Mucosa of stomach (tissue), 1 donor: ENCODE measurements around the gene GRIP2.
"Not testable (repeated sequence)": the region's sequence is repeated elsewhere in the genome, so short reads cannot be mapped to it uniquely, and the experiment has no call there.

Experiments used
- H3K27me3 ChIP-seq: one replicate; pipeline ENCODE4 v1.7.0; 2013; ENCODE audit warnings: mild to moderate bottlenecking, low read length; ENCODE audit not compliant: control insufficient read depth, insufficient read depth
- H3K36me3 ChIP-seq: one replicate; pipeline ENCODE4 v1.7.0; 2013; ENCODE audit warnings: low read length; ENCODE audit not compliant: control insufficient read depth, insufficient read depth
- H3K4me1 ChIP-seq: one replicate; pipeline ENCODE4 v1.7.0; 2013; ENCODE audit warnings: mild to moderate bottlenecking, low read length; ENCODE audit not compliant: control insufficient read depth, insufficient read depth
- H3K4me3 ChIP-seq: one replicate; pipeline ENCODE4 v1.7.0; 2013; ENCODE audit warnings: low read length
- H3K9ac ChIP-seq: one replicate; pipeline ENCODE4 v1.7.0; 2013; ENCODE audit warnings: mild to moderate bottlenecking, low read length, moderate library complexity
- H3K9me3 ChIP-seq: one replicate; pipeline ENCODE4 v1.7.0; 2013; ENCODE audit warnings: mild to moderate bottlenecking, low read length, moderate library complexity; ENCODE audit not compliant: control insufficient read depth
- donor health status: Pancreatic carcinoma.

Gene GRIP2

DNA sequence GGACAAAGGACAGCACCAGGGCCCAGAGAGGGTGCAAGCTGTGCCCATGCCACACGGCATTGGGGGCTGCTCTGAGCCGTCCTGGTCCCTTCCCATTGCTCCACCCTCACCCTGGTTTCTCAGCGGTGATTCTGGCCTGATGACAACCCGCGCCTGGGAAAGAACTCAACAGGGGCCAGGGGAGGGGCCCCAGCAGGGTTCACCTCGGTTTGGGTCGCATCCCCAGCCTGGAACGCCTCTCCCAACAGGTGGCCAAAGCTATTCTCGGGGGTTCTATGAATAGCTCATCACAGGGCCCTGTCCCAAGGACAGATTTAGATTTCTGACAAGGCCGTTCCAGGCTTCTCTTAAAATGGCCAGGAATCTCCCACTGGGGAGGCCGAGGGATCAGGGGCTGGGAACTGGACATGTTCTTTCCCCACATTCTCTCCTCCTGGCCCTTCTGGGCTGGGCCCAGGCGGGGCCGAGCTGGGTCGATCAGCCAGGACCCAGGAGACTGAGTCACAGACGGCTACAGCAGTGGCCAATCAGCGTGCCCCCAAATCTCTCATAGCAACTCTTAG lies 17.9 kb downstream of the GRIP2 start:
- Histone ChIP-seq H3K4me3 (no peak overlapping the region), H3K9ac (no peak overlapping the region), H3K4me1 (peaks cover 8% of the 10 kb centered on the region), H3K9me3 (no peaks in the 10 kb centered on the region), H3K27me3 (no peaks in the 10 kb centered on the region), H3K36me3 (no peaks in the 10 kb centered on the region)

DNA sequence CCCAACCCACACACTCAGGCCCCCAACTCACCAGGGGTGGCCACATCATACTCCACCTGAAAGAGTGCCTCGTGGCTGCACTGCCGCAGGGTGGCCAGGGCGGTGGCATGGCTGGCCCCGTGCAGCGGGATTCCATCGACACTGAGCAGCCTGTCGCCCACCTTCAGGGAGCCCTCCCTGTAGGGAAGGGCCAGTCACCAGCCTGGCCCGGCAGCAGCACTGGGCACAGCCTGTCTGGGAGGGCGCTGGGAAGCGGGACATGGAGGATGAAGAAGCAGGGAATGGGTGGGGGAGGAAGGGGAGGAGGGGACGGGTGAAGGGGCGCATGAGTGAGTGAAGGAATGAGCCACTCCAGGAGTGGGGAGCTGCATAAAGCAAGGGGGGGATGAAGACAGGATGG lies 18.5 kb downstream of the GRIP2 start:
- Histone ChIP-seq H3K9ac (no peak overlapping the region), H3K27me3 (no peaks in the 10 kb centered on the region), H3K9me3 (no peaks in the 10 kb centered on the region), H3K4me1 (peaks cover 8% of the 10 kb centered on the region), H3K36me3 (no peaks in the 10 kb centered on the region), H3K4me3 (no peak overlapping the region)

DNA sequence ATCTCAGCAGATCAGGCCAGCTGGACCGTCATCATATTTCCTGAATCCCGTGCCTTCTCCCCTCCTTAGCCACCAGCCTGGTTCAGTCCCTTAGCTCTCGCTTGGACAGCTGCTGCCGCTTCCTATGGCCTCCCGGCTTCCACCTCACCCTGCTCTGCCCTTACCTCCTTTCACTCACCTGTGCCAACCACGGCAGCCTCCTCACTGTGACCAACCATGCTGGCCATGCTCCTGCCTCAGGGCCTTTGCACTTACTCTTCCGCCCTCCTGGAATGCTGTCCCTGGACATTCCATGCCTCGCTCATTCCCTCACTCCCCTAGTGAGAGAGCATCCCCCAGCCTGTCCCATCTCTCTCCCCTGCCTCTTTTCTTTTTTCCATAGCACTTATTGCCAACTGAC lies 19.2 kb downstream of the GRIP2 start:
- H3K36me3 ChIP-seq = no peaks in the 10 kb centered on the region

DNA sequence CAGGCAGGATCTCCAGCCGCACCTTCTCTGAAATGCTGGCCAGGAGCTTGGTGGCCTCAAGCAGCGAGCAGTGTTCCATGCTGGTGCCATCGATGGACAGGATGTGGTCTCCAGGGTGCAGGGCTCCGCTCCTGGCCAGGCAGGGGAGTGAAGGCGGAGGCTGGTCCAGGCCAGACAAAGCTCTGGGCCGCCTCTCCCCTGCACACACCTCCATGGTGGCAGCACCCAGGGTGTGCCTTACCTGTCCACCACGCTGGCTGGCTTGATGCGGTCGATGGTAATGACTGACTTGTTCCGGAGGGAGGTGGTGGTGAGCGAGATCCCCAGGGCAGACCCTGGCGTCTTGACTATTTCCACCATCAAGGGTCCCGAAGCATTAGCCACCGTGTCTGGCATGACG lies 20.0 kb downstream of the GRIP2 start:
- Histone ChIP-seq H3K9me3 (no peaks in the 10 kb centered on the region), H3K4me1 (no peaks in the 10 kb centered on the region), H3K27me3 (no peaks in the 10 kb centered on the region), H3K36me3 (no peaks in the 10 kb centered on the region), H3K9ac (no peak overlapping the region), H3K4me3 (no peak overlapping the region)

More for the DNA sequence above, 19.2 kb downstream of the GRIP2 start:
- H3K9me3 ChIP-seq = no peaks in the 10 kb centered on the region
- no peak overlapping the region for H3K9ac ChIP-seq
- H3K4me3 ChIP-seq = no peak overlapping the region
- no peaks in the 10 kb centered on the region for H3K27me3 ChIP-seq
- peaks cover 4% of the 10 kb centered on the region for H3K4me1 ChIP-seq

DNA sequence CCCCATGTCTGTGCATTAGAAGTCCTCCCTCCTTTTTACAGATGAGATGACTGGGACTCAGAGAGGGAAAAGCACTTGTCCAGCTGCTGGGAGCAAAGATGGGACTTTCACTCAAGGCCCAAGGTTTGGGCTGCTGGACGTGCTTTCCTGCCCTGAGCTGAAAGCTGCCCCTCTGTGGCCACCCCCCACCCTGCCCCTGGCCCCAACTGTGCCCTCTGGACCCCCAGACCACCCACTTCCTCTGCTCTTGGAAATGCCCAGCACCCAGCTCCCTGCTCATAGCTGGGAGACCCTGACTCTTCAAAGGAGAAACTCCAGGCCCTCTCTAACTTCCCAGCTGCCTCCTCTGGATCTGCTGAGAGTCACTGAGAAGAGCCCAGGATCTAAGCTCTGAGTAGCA lies 20.7 kb downstream of the GRIP2 start:
- no peak overlapping the region for H3K9ac ChIP-seq

DNA sequence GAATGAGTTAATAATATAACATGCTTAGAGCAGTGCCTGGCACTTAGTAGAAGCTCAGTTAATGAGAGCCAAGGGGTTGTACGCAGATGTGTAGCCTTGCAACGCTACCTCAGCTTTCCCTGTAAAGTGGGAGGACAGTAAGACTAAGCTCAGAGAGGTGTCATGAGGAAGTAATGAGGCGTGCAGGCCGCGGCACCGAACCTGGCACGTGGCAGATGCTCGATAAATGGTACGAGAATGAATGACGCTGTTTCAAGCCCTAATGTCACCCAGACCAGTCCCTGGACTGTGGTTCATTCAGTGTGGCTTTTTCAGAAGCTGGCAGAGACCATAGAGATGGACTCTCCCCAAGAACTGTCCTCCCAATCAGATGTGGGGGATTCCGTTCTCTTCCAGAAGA lies 21.2 kb downstream of the GRIP2 start:
- Histone ChIP-seq H3K9ac (no peak overlapping the region), H3K27me3 (no peaks in the 10 kb centered on the region), H3K4me1 (no peaks in the 10 kb centered on the region), H3K4me3 (no peak overlapping the region), H3K36me3 (peaks cover 3% of the 10 kb centered on the region), H3K9me3 (no peaks in the 10 kb centered on the region)

More for the DNA sequence above, 20.7 kb downstream of the GRIP2 start:
- no peaks in the 10 kb centered on the region for H3K9me3 ChIP-seq
- H3K36me3 ChIP-seq = peaks cover 3% of the 10 kb centered on the region
- H3K4me3 ChIP-seq = no peak overlapping the region
- no peaks in the 10 kb centered on the region for H3K27me3 ChIP-seq
- no peaks in the 10 kb centered on the region for H3K4me1 ChIP-seq

DNA sequence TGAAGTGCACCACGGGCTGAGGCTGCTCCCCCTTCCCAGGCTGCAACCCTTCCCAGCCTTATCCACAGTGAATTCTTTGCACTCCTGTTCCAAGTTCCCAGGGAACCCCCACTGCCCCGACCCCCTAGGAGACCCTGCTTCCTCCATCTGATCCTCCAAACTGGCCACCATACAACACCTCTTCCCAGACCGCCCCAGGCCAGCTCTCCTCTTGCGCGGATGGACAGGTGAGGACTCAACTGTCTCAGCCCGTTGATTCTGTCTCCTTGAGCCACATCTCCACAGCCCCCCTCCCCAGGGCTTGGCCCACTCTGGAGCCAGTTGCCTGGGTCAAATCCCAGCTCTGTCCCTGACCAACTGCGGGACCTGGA lies 21.7 kb downstream of the GRIP2 start:
- H3K36me3 ChIP-seq = peaks cover 3% of the 10 kb centered on the region
- H3K4me3 ChIP-seq = no peak overlapping the region
- no peak overlapping the region for H3K9ac ChIP-seq
- H3K4me1 ChIP-seq = no peaks in the 10 kb centered on the region
- H3K27me3 ChIP-seq = no peaks in the 10 kb centered on the region
- no peaks in the 10 kb centered on the region for H3K9me3 ChIP-seq

DNA sequence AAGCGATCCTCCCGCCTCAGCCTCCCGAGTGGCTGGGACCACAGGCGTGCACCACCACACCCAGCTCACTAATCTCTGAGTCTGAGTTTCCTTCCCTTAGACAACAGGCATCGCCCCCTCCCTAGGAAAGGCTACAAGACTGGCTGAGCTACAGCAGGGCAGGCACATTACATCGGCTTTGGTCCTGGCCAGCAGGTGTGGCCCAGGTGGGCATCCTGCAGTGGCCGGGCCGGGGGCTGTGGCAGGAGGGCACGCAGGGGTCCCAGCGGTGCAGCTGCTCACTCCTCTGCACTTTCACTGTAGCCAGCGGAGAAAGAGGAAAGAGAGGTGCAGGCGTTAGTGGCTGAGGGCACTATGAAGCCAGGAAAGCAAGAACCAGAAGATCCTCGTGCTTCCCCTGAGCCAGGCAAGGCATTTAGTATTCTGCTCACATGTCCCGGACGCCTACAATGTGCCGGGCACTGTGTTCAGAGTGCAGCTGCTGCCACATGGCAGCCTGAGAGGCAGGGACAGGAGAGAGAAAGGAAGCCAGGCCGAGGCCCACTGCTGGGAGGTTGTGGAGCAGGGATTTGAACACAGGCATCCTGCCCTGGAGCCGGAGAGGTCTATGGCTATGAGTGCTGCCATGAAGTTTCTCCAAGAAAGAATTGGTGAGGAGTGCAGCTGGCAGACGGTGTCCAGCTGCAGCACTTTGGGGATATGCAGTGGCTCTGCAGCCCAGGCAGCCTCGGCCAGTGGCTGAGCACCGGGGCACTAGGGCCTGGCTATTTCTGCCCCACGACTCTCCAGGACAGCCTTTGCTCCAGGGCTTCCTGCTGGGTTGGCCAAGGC lies 22.3 kb downstream of the GRIP2 start:
- H3K9ac ChIP-seq = no peak overlapping the region
- H3K4me1 ChIP-seq = no peaks in the 10 kb centered on the region
- H3K4me3 ChIP-seq = no peak overlapping the region
- H3K9me3 ChIP-seq = no peaks in the 10 kb centered on the region
- H3K27me3 ChIP-seq = no peaks in the 10 kb centered on the region
- H3K36me3 ChIP-seq = peaks cover 3% of the 10 kb centered on the region

DNA sequence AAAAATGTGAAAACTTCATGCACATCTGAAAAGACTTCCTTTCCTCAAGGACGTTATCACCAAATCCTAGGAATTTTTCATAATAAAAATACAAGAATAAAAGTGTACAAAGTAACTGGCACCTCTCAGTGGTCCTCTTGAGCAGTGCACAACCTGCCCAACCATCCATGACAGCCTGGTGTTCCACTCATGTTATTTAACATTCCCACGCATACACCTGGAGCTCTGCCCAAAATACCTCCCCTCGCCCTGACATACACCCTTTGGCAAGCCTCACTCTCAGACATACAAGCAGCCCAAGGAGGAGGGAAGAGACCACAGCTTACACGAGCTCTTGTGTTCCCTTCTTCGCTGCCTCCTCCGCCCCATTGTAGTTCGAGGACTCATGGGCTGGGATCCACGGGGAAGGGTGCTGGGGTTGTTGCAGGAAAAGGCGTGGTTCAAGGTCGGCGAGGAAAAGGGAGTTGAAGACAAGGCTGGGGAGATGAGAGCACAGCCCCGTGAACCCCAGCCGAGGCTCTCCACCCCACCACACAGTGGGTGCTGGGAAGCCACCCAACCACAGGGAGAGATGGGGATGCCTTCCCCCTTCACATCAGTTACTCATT lies 23.3 kb downstream of the GRIP2 start:
- no peaks in the 10 kb centered on the region for H3K9me3 ChIP-seq
- H3K4me1 ChIP-seq = no peaks in the 10 kb centered on the region
- no peaks in the 10 kb centered on the region for H3K27me3 ChIP-seq
- no peak overlapping the region for H3K4me3 ChIP-seq
- no peak overlapping the region for H3K9ac ChIP-seq
- peaks cover 3% of the 10 kb centered on the region for H3K36me3 ChIP-seq

DNA sequence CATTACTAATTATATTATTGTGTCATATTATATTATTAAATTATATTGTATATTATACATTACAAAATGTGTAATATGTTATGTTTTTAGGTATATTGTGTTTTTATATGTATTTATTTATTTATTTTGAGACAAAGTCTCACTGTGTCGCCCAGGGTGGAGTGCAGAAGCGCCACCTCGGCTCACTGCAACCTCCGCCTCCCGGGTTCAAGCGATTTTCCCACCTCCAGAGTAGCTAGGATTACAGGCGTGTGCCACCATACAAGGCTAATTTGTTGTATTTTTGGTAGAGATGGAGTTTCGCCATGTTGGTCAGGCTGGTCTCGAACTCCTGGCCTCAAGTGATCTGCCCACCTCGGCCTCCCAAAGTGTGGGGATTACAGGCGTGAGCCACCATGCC lies 24.6 kb downstream of the GRIP2 start:
- not testable (repeated sequence) for H3K27me3 ChIP-seq, H3K9ac ChIP-seq, H3K36me3 ChIP-seq, H3K9me3 ChIP-seq, H3K4me3 ChIP-seq, H3K4me1 ChIP-seq

DNA sequence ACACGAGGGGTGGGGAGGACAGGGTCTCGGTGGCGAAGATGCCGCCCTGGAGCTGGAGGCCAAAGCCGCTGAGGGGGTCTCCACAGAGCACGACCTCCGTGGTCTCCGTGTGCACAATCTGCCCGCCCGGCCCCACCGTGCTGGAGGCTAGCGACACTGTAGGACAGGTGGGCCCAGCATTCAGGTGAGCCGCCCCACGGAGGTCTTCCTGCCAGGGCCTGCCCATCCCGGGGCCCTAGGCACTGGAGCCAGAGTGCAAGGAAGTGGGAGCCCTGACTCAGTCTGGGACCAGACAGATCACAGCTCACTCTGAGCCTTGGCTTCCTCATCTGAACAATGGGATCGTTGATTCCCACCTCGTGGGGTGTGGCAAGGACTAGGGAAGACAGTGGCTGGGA lies 25.8 kb downstream of the GRIP2 start:
- Histone ChIP-seq H3K36me3 (peaks cover 3% of the 10 kb centered on the region), H3K4me3 (no peak overlapping the region), H3K9me3 (no peaks in the 10 kb centered on the region), H3K27me3 (peaks cover 3% of the 10 kb centered on the region), H3K4me1 (peaks cover 2% of the 10 kb centered on the region), H3K9ac (no peak overlapping the region)

DNA sequence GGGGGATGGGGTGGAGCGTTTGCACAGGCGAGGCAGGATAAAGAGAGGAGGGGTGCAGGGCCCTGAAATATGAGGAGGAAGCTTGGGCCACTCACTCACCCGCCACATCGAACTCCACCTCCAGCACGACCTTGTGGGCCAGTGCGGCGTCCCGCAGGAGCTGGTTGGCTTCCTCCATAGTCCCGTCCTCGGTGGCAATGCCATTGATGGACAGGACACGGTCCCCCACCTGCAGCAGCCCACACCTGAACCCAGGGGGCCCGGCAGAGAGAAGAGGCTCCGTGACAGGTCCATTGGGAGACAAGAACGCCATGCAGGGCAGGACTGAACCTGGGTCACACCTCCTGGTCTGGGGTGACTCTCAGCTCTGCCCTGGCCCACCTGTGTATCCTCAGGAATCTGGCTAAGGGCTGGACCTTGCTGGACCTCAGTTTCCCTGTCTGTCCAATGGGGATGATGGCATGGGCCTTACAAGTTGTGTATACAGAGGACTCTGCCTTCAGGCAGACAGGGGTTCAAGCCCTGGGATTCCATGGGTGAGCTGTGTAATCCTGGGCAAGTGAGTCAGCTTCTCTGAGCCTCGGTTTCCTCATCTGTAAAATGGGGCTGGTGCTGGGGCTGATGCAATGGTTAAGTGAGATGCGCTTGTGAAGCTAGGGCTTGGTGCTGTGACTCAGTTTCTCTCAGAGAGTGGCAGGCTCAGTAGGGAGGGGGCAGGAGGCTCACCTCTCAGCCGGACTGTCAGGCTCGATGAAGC lies 26.4 kb downstream of the GRIP2 start:
- H3K9me3 ChIP-seq = no peaks in the 10 kb centered on the region
- peaks cover 5% of the 10 kb centered on the region for H3K27me3 ChIP-seq
- no peak overlapping the region for H3K4me3 ChIP-seq
- H3K4me1 ChIP-seq = peaks cover 5% of the 10 kb centered on the region
- H3K36me3 ChIP-seq = peaks cover 3% of the 10 kb centered on the region
- no peak overlapping the region for H3K9ac ChIP-seq
